Fibroblast of lung (primary cell): ENCODE data around the gene SPAAR.

ENCODE experiments used
- CTCF ChIP-seq, 2 donors: IDR thresholded peaks in 1 of 2; conservative IDR thresholded peaks in 1 of 2; 1 replicate in 1 of 2; 2 replicates in 1 of 2; pipeline ENCODE4 v1.5.1; 2011 to 2012; ENCODE audit warnings: low read length in 2 of 2, control low read depth in 1 of 2, inconsistent platforms in 1 of 2, low read depth in 1 of 2, mild to moderate bottlenecking in 1 of 2
- EZH2 ChIP-seq: IDR thresholded peaks from 2 replicates; pipeline ENCODE4 v1.5.1; 2012; ENCODE audit warnings: low read length, control low read depth, mild to moderate bottlenecking; ENCODE audit errors: missing control alignments

- TF ChIP-seq CTCF (conservative IDR thresholded peaks at IDR 0.05 in 1 of 2, IDR thresholded peaks at IDR 0.05 in 1 of 2; ENCODE audit: low read depth in 1 of 2, low read length in 2 of 2), result no peak
- no peak for TF ChIP-seq EZH2
Observed at GRCh38 chr9:35932735-35933134, 23.4 kb downstream of the SPAAR start.
